Astrocyte of the spinal cord (primary cell): Measurements from ENCODE around the gene PCDHGC3.
A peak's percentile ranks its signal among the peaks of the same experiment; 100 is the strongest.

ENCODE experiments used
- DNase-seq: peaks from one replicate; pipeline ENCODE4 v3.0.0; 2011; ENCODE audit warnings: low read depth, low spot score
- H3K4me3 ChIP-seq: 2 replicates; pipeline ENCODE4 v1.5.1; 2011; ENCODE audit warnings: low read depth, mild to moderate bottlenecking, low read length, moderate library complexity
- CTCF ChIP-seq: IDR thresholded peaks from 2 replicates; pipeline ENCODE4 v1.5.1; 2012; ENCODE audit warnings: low read depth, mild to moderate bottlenecking, low read length, inconsistent platforms
- in situ Hi-C: cut with HindIII; loops from 2 replicates; pipeline ENCODE4 v1.10.0; 2017; ENCODE audit warnings: low sequenced_read_pairs

PCDHGC3 gene

GRCh38 chr5:141511771-141512325, 36.1 kb downstream of the PCDHGC3 start:
- in situ Hi-C loops: no loop called here
- no peak for TF ChIP-seq CTCF
- DNase-seq: no peak
- H3K4me3 ChIP-seq: no peak overlapping the region

GRCh38 chr5:141512390-141512910, 36.7 kb downstream of the PCDHGC3 start:
- in situ Hi-C loops: no loop called here
- DNase-seq: peak; percentile 69
- TF ChIP-seq CTCF: peak; percentile 91
- peak overlapping the region; percentile 12 for H3K4me3 ChIP-seq

- in situ Hi-C loops: no loop called here
- peak overlapping the region; percentile 41 for H3K4me3 ChIP-seq
- DNase-seq: peak; percentile 46
- TF ChIP-seq CTCF: no peak
Observed at GRCh38 chr5:141512911-141513626, 37.3 kb downstream of the PCDHGC3 start.

- peak; percentile 92 for DNase-seq
- in situ Hi-C loops: no loop called here
- no peak for TF ChIP-seq CTCF
- peak overlapping the region; percentile 41 for H3K4me3 ChIP-seq
Observed at GRCh38 chr5:141513627-141514329, 38.0 kb downstream of the PCDHGC3 start.

GRCh38 chr5:141514330-141515133, 38.8 kb downstream of the PCDHGC3 start:
- no peak overlapping the region for H3K4me3 ChIP-seq
- no peak for TF ChIP-seq CTCF
- peak; percentile 53 for DNase-seq
- in situ Hi-C loops: no loop called here

GRCh38 chr5:141515141-141515540, 39.4 kb downstream of the PCDHGC3 start:
- no peak for TF ChIP-seq CTCF
- DNase-seq: no peak
- in situ Hi-C loops: no loop called here
- no peak overlapping the region for H3K4me3 ChIP-seq
